Adrenal gland (tissue), 12 donors: ENCODE data around the gene ADGRA1. TPM values are rescaled to one million over a fixed set of nuclear protein-coding genes. Genes with fewer than 3 reads are reported as not detected.
A peak's percentile ranks its signal among the peaks of the same experiment; 100 is the strongest.
"Not testable (repeated sequence)": the region's sequence is repeated elsewhere in the genome, so short reads cannot be mapped to it uniquely, and the experiment has no call there.

ENCODE experiments used
- DNase-seq, 7 donors: peaks; one replicate each; pipeline ENCODE4 v3.0.0-alpha.2; 2019 to 2020
- H3K27ac ChIP-seq, 5 donors: fragments of 200-600 bp; sonication (generic) in 4 of 5; 1 replicate in 3 of 5; 2 replicates in 2 of 5; pipeline versions ENCODE4 v1.5.1 to v1.8.0; 2016 to 2020; ENCODE audit warnings: mild to moderate bottlenecking in 1 of 5
- H3K27me3 ChIP-seq: fragments of 200-600 bp; 2 replicates; pipeline ENCODE4 v1.8.0; 2021
- H3K36me3 ChIP-seq, 2 donors: fragments of 200-600 bp; replicated peaks in 1 of 2; 1 replicate in 1 of 2; 2 replicates in 1 of 2; pipeline versions ENCODE4 v1.5.1 to v1.8.0; 2018 to 2022
- H3K4me1 ChIP-seq, 2 donors: fragments of 200-600 bp; replicated peaks in 1 of 2; 1 replicate in 1 of 2; 2 replicates in 1 of 2; pipeline versions ENCODE4 v1.5.1 to v1.8.0; 2018 to 2021
- H3K4me3 ChIP-seq, 4 donors: fragments of 200-600 bp; sonication (generic) in 3 of 4; one replicate each; pipeline ENCODE4 v1.5.1; 2016 to 2018
- H3K9me3 ChIP-seq, 3 donors: fragments of 200-600 bp; sonication (generic) in 1 of 3; replicated peaks in 1 of 3; 1 replicate in 2 of 3; 2 replicates in 1 of 3; pipeline versions ENCODE4 v1.5.1 to v1.8.0; 2016 to 2021
- CTCF ChIP-seq, 6 experiments: fragments of 450-650 bp in 4 of 6; fragments of 200-600 bp in 2 of 6; sonication (generic) in 1 of 6; IDR thresholded peaks; 1 replicate in 5 of 6; 2 replicates in 1 of 6; pipeline versions ENCODE4 v1.5.1 to v1.8.0; 2016 to 2021; ENCODE audit warnings: antibody characterized with exemption in 6 of 6, mild to moderate bottlenecking in 2 of 6, moderate library complexity in 1 of 6
- POLR2A ChIP-seq, 2 donors: fragments of 450-650 bp; IDR thresholded peaks; one replicate each; pipeline ENCODE4 v1.6.1; 2017; ENCODE audit warnings: antibody characterized with exemption in 2 of 2, mild to moderate bottlenecking in 2 of 2, moderate library complexity in 1 of 2
- WGBS, 4 donors: extraction: QIAGEN DNeasy Blood & Tissue Kit in 2 of 4; methylation state at CpG; one replicate each; pipeline versions ENCODE4 v1.1.5 to v1.1.7; 2013 to 2017; 5-methylcytosine and 5-hydroxymethylcytosine counted together
- intact Hi-C, 2 donors: fragments of 100-400 bp; cut with DNase I; formaldehyde crosslinking; loops; one replicate each; pipeline versions ENCODE4 v1.14.1 to v1.15.0; 2022 to 2023
- polyA plus RNA-seq, 3 donors: library from polyadenylated mRNA; stranded (reverse); fragments of 200-250 nt in 2 of 3; fragments of 350-450 nt in 1 of 3; fragmentation: Illumina TruSeq in 1 of 3; extraction: RNeasy Lipid Tissue Mini Kit (QIAGEN cat#74804) in 1 of 3; gene quantifications; one replicate each; pipeline ENCODE4 v1.2.3, GENCODE V29; 2013 to 2014
- total RNA-seq, 9 donors: library from RNA; depleted of rRNA in 4 of 9; stranded (reverse); fragments of >200 nt in 4 of 9; fragments of 120-200 nt in 1 of 9; fragmentation: NEBNext Ultra II Directional in 1 of 9; extraction: Animal tissue kit (Norgen Biotek cat#: 25700) in 1 of 9; gene quantifications; one replicate each; pipeline versions ENCODE4 v1.1.0 to v1.2.4, GENCODE V29; 2013 to 2023
- donor health status: healthy with polysubstance abuse.
- donor health status: Bipolar disorder and iron deficiency.
- donor health status: DM: yes; HTN: yes; CAD: no.
- donor health status: DM: no; HTN: no; CAD: no.
- donor health status: DM: no; HTN: no; CAD: no.
- donor health status: DM: yes; HTN: yes; CAD: no.

The ADGRA1 gene
- total and polyA plus RNA-seq, 12 donors, result 0.06 to 8.2 (median 2.7) TPM; not detected in 2

- no peak overlapping the region for H3K4me3 ChIP-seq
- DNase-seq, result peak in 1 of 7 donors; percentile 5
- no peaks in the 10 kb centered on the region for H3K36me3 ChIP-seq
- intact Hi-C loops, result no loop called here
- no peaks in the 10 kb centered on the region for H3K9me3 ChIP-seq
- no peaks in the 10 kb centered on the region for H3K27me3 ChIP-seq
- TF ChIP-seq CTCF (IDR thresholded peaks at IDR 0.05), result no peak
- TF ChIP-seq POLR2A (IDR thresholded peaks at IDR 0.05), result no peak
- no peak overlapping the region for H3K27ac ChIP-seq
- no peaks in the 10 kb centered on the region for H3K4me1 ChIP-seq
- WGBS, 4 donors, result 71 to 82% (median 77%) methylated on average over 6 to 8 of the region's 8 CpGs
These were observed 47.4 kb downstream of the ADGRA1 start for GRCh38 chr10:133135116-133135465.

GRCh38 chr10:133137486-133138145, 49.9 kb downstream of the ADGRA1 start:
- 69 to 90% (median 87%) methylated on average over 3 to 12 of the region's 12 CpGs; no CpG with 5 or more reads in 1 of the 4 donors for WGBS, 4 donors
- H3K4me3 ChIP-seq, DNase-seq: not testable (repeated sequence)

GRCh38 chr10:133139551-133140065, 51.9 kb downstream of the ADGRA1 start:
- Histone ChIP-seq H3K36me3 (no peaks in the 10 kb centered on the region), H3K4me1 (peaks cover 5 to 10% of the 10 kb centered on the region in 2 donors), H3K27ac (no peak overlapping the region), H3K9me3 (no peaks in the 10 kb centered on the region), H3K4me3 (no peak overlapping the region), H3K27me3 (peaks cover 12% of the 10 kb centered on the region)
- no peak for TF ChIP-seq CTCF (IDR thresholded peaks at IDR 0.05)
- no peak for TF ChIP-seq POLR2A (IDR thresholded peaks at IDR 0.05)
- WGBS, 4 donors, result 30 to 55% (median 46%) methylated on average over 2 to 17 of the region's 17 CpGs
- peak in 1 of 7 donors; percentile 8 for DNase-seq
- intact Hi-C loops, result loop anchor here in 1 of 2 donors (10.0 kb wide), 1 partner anchor 175 kb away; no protein-coding TSS in a partner anchor

More at GRCh38 chr10:133137486-133138145, 49.9 kb downstream of the ADGRA1 start:
- H3K4me1 ChIP-seq, intact Hi-C loops, H3K27ac ChIP-seq, H3K9me3 ChIP-seq, H3K36me3 ChIP-seq: not testable (repeated sequence)
- peaks cover 12% of the 10 kb centered on the region for H3K27me3 ChIP-seq

DNA sequence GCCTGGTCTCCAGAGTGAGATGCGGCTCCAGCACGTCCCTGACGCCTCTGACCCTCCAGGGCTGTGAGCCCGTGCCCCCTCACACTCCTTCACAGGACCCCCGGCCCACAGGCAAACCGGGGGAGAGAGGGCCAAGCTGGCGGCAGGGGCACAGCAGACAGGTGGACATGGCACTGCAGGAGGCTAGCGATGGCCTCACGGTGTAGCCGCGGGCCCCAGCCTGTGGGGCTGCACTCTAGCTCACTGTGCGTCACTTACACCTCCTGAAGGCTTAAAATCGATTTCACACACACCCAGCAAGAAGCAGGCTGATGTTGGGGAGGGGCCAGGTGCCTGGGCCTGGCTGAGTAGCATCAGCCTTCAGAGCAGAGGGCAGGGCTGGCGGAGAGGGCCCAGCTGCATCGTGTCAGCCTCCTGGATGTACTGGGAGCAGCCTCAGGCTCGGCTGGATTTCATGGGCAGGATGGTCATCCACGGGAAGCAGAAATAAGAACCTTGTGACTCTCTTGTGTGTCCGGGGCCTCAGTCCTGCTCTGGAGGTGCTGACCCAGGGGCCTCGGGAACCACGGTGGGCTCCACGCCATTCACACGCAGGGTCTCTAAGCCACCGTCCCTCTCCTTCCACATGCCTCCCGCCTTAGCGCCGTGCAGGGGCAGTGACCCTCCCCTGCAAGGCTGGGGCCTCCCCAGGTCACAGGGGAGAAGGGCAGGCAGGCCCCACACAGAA, 52.9 kb downstream of the ADGRA1 start:
- TF ChIP-seq CTCF (IDR thresholded peaks at IDR 0.05), result no peak
- TF ChIP-seq POLR2A (IDR thresholded peaks at IDR 0.05), result no peak
- Histone ChIP-seq H3K27ac (no peak overlapping the region), H3K4me1 (peaks cover 7 to 16% of the 10 kb centered on the region in 2 donors), H3K36me3 (no peaks in the 10 kb centered on the region), H3K27me3 (peaks cover 12% of the 10 kb centered on the region), H3K4me3 (no peak overlapping the region), H3K9me3 (no peaks in the 10 kb centered on the region)
- intact Hi-C loops, result loop anchor here in 1 of 2 donors (10.0 kb wide), 1 partner anchor 174 kb away; no protein-coding TSS in a partner anchor
- DNase-seq, result peak in 3 of 7 donors; percentile 10 to 46 (median 11)
- WGBS, 4 donors, result 59 to 80% (median 74%) methylated on average over 13 to 26 of the region's 26 CpGs
